Posterior cingulate gyrus (tissue), 11 donors: ENCODE results near the gene RNF148.
A peak's percentile ranks its signal among the peaks of the same experiment; 100 is the strongest.

Experiments
- DNase-seq, 10 donors: peaks; one replicate each; pipeline versions ENCODE4 v3.0.0 to v3.0.0-alpha.2; 2020 to 2021; ENCODE audit warnings: mixed read lengths in 3 of 10
- intact Hi-C: fragments of 100-400 bp; cut with DNase I; formaldehyde crosslinking; loops from one replicate; pipeline ENCODE4 v1.15.1; 2023

RNF148 gene, protein sequence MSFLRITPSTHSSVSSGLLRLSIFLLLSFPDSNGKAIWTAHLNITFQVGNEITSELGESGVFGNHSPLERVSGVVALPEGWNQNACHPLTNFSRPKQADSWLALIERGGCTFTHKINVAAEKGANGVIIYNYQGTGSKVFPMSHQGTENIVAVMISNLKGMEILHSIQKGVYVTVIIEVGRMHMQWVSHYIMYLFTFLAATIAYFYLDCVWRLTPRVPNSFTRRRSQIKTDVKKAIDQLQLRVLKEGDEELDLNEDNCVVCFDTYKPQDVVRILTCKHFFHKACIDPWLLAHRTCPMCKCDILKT

DNA sequence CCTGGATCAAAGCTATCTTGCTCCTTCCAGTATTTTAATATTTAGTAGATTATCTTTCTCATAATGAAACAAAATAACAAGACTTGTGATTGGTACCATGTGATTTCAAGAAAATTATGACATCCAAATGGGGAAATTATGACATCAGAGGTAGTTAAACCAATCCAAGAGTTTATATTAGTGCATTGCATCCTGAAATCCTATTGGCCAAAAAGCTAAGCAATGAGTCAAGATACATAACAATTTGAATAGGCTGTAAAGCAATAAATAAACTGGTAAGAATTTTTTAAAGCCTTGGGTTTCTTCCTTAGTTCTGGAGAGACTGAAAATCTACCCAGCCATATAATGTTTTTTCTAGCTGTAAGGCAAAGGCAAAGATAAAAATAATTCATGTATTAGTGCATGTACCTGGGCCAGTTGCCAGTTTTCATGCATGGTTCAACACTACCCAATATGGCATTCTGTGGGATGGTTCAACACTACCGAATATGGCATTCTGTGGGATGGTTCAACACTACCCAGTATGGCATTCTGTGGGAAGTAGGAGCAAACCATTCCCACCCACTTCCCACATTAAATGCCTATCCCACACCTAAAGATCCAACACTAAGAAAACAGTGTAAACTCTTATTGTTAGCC, at the start of gene RNF148:
Gene RNF148, minus strand, starts transcription at position 51 of the 639 bp plus-strand sequence. CDS start 172 bp downstream, outside the sequence.
- DNase-seq: no peak
- intact Hi-C loops: no loop called here

DNA sequence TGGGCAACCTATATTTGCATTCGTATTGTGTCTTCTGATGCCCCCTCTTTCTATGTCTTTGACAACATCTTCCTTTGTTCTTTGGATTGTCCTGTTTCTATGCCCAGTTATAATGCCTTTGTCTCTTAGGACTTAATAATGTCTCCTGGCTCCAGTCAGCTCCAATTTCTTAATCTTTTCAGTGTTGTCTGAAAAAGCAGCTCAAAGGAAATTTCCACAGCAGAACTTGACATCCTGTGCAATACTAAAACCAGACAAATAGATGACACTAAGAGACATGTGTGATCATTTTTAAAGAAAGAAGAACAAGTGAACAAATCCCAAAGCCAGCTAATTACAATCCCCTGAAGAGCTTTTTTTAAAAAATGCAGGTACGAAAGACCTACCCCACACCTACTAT, 47.7 kb upstream of the RNF148 start:
- DNase-seq: no peak
- intact Hi-C loops: no loop called here

DNA sequence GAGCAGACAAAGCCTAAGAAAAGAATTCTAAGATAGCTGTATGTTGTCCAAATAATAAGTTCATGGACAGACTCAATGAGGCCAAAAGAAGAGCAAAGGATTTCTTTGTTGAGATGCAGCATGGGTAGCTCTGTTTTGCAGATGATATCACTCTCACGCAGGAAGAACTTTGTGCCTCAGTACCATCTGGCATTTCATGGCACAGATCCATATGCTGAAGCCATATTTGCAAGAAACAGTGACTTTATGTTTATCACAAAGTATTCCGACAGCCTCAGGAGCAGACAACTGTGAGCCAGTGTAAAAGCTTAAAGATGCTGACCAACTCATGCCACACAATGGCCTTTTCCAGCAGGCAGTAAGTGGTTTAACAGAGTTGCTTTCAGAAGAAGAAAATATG, 45.5 kb upstream of the RNF148 start:
- peak in 2 of 10 donors; percentile 13 for DNase-seq
- intact Hi-C loops: no loop called here

DNA sequence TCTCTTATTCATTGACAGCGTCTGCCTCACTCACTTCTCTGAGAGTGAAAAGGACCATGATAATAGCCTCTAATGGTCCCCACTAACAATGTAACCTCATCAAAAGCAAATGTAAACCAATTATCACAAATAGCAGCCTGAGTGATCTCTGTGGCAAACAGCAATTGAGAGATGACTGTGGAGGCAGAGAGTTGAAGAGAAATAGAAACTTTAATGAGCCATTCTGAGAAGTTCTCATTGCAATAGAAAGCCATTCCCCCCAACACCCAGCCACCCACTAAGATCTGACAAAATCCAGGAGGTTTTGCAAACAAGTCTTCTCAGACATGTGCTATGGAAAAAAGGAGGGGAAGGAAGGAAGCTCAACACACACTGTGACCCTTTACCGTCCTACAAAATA, 44.2 kb upstream of the RNF148 start:
- intact Hi-C loops: no loop called here
- no peak for DNase-seq

DNA sequence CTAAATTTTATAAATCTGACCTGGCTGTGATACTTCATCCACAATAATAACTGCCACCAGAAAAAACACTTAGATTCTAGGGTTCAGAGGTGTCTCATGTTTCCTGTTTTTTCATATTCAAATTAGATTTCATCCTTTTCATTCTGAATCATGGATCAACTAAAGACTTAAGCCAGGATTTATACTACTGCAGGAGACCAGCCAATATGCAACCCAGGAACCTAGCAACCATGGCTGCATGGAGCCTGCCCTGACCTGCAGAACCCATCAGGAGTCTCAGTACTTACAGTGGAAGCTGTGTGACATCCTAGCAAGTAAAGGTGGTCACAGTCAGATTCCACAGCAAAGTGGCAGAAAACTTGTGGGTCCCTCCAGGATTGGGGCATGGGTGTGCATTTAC, 40.5 kb upstream of the RNF148 start:
- DNase-seq: no peak
- intact Hi-C loops: no loop called here

DNA sequence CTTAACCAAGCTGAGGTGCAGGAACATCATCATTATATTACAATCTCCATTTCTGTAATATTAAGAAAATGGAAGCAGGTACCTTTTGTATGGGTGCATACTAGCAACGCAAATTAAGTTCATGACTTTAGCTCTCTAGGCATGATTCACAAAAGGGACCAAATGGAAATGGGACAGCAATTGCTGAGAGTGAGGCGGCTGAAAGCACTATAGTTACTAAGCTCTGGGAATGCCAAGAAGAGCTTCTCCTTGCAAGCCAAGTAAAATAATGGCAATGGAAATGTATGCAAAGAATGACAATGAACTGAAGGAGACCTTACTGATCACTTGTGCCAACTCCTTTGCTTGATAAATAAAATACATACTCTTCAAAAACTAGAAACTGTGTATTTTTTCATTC, 36.2 kb upstream of the RNF148 start:
- intact Hi-C loops: no loop called here
- DNase-seq: no peak

DNA sequence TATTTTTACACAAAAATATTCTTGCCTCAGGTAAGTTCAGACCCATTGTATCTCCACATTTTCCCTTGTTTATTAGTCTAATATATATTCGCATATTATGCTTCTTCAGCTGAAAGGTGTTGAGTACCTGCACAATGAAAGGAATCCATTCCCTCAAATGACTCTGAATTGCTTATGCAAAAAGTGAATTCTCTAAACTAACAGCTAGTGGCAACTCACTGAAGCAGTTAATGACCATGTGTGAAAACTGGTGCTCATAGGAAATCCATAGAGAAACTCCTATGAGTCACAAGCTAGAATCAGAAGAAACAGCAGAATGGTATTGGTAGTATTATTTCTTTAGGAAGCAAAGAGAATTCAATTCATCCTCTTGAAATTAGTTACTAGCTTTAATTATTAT, 33.5 kb upstream of the RNF148 start:
- DNase-seq: no peak
- intact Hi-C loops: no loop called here

DNA sequence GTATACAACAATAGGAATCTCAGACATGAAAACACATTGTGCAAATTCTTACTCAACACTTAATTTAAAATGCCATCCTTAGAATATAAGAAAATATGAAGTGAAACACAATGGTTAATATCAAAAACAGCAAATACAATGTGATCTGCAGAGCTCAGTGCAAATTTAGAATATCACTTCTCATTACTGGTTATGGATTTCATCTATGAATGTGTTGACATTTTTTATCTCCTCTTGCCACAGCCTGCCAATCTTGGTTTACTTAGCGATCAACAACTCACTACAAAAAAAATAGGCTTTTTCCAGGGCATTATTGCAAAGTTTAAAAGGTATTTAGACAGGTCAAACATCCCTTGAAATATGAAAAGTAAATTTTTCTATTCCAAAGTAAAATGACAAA, 25.0 kb upstream of the RNF148 start:
- no peak for DNase-seq
- intact Hi-C loops: no loop called here

DNA sequence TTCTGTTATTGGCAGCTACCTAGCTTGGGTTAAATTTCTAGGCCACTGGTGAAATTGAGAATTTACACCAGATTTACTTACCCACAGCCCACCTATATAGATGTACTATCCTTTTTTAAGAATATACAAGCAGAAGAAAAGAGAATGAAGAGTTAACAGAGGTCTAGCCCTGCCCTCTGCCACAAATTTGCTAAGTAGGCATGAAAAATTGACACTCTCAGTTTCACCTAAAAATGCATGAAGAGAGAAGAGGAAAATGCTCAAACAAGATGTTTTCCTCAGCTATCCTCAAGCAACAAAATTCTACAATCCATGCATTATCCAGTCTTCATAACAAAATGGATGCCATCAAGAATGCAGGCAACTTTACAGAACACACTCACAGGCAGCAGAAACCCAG, 24.6 kb upstream of the RNF148 start:
- DNase-seq: no peak
- intact Hi-C loops: no loop called here

DNA sequence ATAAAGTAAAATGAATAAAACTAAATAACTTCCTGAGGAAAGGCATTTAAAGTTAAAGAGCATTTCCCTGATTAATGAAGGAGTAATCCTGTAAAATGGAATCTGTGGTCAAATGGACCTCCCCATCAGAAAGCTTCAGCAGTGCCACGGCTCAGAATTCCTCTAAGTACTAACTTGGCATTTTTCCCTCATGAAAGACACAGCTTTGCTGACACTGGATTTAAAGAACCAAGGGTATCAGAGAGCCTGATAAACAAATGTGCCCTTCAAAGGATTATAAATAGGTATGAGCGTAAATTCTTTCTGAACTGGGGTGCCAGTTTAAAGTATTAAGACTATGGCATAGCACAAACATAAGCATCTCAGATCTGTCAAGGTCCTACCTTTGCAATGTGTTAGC, 24.2 kb upstream of the RNF148 start:
- intact Hi-C loops: no loop called here
- DNase-seq: no peak

DNA sequence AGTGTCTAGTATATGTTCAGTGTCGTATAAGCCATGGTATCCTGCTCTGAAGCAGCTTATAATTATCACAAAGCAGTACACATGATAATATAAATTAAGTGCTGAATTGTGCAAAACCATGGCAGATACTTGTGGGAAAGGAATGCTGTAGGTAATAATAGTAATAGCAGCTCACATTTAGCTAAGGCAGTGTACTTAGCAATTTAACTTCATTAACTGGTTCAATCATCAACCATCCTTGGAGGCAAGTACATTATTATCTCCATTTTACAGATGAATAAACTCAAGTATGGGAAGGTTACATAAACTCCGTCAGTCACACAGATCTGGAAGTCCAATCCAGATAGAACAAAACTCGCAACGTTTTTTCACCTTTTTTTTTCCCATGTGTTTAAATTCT, 21.6 kb upstream of the RNF148 start:
- DNase-seq: no peak
- intact Hi-C loops: no loop called here

DNA sequence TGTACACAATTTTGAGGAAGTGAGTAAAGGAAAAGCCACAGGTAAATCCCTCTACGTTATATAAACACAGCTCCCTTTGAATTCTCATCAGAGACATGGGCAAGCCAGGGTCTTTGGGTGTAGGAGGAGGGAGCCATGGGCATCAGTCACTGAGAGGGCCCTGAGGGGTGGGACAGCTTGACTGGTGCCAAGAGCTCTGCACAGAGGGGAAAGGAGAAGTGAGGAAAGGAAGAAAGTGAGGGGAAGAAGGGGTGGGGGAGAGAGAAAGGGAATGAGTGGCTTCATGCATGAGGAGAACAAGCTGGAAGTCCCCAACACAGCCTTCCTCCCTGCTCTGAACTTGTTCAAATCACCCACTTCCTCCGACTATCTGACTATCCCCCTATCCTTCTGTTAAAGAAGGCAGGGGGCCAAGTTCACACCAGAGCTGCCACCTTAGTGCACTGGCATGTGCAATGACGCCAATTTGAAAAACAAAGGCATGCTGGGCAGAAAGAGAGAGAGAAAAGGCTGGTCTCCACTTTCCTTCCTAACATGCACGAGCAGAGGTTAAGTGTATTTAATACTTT, 16.4 kb upstream of the RNF148 start:
- no peak for DNase-seq
- intact Hi-C loops: no loop called here

DNA sequence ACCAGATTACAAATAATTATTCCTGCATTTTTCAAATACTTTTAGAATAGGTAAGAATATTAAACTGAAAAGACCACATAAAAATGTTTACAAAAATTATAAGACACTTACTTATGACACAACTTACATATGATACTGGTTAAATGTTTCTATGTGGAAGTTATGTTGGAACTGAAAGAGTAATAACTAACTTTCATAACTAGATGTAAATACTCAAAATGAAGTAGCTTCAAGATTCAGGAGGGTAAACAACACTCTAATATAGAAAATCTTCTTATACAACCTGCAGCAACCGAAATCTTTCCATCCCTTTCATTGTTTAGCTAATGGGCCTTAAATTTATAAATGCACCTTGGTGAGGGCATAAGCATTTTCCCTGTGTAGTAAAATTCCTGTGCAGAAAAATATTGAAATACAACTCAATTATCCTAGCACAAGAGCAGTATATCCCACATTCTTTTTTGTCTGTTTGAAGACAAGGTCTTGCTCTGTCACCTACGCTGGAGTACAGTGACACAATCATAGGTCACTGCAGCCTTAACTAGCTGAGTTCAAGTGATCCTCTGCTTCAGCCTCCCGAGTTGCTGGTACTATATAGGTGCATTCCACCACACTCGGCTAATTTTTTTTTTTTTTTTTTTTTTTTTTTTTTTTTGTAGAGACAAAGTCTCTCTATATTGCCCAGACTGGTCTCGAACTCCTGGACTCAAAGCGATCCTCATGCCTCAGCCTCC, 14.8 kb upstream of the RNF148 start:
- no peak for DNase-seq
- intact Hi-C loops: no loop called here

DNA sequence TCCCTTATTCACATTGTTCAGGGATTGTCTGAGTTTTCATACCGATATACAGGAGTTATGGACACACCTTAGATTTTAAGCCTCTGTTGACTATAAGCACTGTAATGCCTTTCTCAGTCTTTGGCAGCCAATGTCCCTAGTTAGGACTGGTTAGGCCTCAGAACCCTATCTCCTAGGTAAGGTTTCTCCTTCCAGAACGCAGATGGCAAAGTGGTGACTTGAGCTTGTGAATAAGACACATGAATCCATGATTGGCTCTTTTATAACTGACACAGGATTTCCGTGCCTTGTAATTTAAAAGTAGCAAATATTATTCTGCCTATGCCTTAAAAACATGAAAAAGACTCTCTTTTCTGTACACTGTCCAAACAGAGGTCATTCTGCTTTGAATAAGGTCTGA, 12.5 kb upstream of the RNF148 start:
- intact Hi-C loops: no loop called here
- no peak for DNase-seq

DNA sequence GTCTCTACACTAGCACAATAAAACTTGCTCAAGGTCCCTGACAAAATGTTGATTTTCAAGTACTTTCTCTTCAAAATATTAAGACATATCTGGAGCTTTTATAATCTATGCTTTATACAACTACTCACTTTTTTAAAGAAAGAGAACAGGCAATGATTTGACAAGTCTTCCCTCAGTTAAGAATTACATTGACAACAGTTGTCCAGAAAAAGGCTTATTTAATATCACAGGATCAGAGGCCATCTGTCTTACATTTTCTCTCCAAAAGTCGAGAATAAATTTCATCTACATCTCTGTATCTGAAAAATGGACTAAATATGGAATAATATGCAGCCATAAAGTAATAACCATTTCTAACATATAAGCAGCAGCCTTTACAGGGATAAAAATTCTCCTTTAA, 8.2 kb upstream of the RNF148 start:
- no peak for DNase-seq
- intact Hi-C loops: no loop called here

DNA sequence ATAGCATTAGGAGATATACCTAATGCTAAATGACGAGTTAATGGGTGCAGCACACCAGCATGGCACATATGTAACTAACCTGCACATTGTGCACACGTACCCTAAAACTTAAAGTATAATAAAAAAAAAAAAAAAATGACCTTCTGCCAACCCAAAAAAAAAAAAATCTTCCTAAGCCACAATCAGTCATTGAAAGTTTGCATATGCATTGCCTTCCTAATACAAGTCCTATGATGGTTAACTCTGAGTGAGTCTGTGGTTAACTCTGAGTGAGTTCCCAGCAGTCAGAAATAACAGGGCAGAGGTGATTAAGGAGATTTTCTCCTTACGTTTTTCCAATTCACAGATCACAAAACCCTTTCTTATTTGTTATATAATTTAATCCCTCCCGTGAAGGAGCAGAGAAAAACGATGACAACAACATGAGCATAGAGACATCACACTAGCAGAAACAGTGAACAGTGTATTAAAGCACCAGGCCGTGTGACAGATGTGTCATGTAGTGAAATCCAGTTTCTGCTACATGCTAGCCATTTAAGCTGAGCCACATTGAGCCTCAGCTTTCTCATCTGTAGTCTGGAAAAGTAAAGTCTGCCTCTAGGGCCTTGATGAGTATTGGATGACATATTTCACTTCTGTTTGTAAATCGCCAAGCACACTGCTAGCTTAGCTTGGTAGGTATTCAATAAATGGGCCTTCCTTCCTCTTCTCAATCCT, 7.4 kb upstream of the RNF148 start:
- DNase-seq: no peak
- intact Hi-C loops: no loop called here

DNA sequence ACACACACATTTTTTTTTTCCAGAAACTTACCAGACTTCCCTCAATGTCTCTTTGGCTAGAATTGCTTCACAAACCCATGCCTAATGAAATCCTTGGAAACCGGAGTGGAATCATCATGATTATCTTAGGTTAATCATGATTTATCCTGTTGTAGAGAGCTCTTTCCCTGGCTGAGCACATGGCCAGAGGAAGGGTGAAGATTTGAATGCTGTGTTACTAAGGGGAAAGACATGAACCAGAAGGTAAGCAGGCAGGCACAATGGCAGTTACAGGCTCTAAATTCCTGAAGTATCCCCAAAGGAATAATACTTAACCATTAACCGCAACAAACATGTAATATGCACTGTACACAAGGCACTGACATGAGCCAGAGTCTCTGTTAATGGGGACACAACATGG, 4.1 kb upstream of the RNF148 start:
- no peak for DNase-seq
- intact Hi-C loops: no loop called here

DNA sequence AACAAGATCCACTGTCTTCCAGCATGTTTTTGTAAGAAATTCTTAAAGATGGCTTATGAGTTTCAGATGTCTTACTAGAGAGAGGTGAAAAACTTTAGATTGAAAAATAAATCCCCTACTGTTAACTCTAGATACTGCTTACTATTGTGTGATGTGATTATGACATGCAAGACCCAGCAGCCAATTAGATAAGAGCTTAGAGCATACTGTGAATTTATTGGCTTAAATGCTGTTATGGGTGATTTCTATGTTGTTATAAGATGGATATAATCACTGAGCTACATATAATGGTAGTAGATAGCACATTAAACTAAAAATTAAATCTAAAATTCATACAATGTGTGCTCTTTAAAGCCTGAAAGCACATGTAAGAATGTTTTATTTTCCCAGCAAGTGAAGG, 3.7 kb downstream of the RNF148 start, which contains the start of gene RNF133:
Gene RNF133, minus strand, starts transcription at position 101 of the 400 bp plus-strand sequence. CDS start 199 bp downstream, outside the sequence.
- intact Hi-C loops: no loop called here

DNA sequence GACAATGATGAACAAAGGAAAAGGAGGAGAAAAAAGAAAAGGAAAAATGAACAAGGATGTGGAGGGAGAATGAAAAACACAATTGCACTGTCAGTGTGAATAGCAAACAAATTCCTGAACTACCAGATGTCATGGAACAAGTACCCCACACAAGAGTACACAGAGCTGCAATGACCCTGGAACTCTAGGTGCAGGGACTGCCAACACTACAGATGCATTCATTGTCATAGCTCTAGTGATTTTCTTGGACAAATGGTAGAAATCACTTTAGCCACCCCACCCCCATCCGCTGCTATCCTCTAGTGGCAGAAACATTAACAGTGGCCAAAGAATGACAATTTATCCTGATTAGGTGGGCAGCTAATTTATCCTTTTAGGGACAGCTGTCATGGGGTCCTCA, 6.9 kb downstream of the RNF148 start:
- intact Hi-C loops: no loop called here
- DNase-seq: no peak

More for the DNA sequence above, 3.7 kb downstream of the RNF148 start, which contains the start of gene RNF133:
- no peak for DNase-seq

DNA sequence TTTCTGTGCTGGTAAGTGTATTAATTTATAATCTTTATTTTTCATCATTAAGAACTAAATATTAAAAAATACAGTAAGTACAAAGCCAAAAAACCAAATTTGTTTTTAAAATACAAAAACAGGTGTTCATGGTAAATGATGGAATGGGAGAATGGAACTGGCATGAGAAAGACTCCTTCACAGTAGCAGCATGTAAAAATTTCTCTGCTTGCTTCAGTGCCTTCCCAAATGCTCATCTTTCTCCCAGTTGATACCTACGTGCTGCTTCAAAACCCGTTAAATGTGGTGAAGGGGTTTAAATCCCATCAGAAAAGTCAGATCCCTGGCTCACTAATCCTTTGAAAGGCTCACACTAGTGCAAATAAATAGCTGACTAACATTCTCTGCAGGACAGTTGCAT, 8.0 kb downstream of the RNF148 start:
- intact Hi-C loops: no loop called here
- no peak for DNase-seq
